ENCODE measurements around the gene CPEB1.

The CPEB1 gene

DNA sequence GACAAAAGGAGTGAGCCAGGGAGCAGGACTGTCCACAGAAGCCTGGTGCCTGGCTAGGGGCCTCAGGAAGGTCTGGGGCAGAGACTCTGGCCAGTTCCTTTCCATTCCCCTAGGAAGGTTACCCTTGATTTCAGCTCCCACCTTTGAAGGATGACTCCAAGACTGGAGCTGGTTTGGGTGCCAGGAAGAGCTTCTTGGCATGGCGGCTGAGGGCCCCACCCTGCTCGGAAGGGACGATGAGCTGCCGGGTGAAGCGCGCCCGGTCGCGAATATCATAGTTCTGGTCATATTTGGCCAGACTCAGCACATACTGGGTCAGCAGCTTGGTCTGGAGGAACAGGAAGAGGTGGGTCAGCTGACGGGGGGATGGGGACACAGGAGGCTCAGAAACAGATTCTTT lies 19.4 kb upstream of the CPEB1 start (continued):
- TF ChIP-seq ZNF211 (tag by site-specific recombination; IDR thresholded peaks at IDR 0.05; ENCODE audit: low read depth) = no peak
- TF ChIP-seq, protein P1, sequence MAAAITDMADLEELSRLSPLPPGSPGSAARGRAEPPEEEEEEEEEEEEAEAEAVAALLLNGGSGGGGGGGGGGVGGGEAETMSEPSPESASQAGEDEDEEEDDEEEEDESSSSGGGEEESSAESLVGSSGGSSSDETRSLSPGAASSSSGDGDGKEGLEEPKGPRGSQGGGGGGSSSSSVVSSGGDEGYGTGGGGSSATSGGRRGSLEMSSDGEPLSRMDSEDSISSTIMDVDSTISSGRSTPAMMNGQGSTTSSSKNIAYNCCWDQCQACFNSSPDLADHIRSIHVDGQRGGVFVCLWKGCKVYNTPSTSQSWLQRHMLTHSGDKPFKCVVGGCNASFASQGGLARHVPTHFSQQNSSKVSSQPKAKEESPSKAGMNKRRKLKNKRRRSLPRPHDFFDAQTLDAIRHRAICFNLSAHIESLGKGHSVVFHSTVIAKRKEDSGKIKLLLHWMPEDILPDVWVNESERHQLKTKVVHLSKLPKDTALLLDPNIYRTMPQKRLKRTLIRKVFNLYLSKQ (tag by site-specific recombination; IDR thresholded peaks at IDR 0.05; ENCODE audit: borderline replicate concordance) = no peak
- TF ChIP-seq, protein P2, sequence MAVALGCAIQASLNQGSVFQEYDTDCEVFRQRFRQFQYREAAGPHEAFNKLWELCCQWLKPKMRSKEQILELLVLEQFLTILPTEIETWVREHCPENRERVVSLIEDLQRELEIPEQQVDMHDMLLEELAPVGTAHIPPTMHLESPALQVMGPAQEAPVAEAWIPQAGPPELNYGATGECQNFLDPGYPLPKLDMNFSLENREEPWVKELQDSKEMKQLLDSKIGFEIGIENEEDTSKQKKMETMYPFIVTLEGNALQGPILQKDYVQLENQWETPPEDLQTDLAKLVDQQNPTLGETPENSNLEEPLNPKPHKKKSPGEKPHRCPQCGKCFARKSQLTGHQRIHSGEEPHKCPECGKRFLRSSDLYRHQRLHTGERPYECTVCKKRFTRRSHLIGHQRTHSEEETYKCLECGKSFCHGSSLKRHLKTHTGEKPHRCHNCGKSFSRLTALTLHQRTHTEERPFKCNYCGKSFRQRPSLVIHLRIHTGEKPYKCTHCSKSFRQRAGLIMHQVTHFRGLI (tag by site-specific recombination; IDR thresholded peaks at IDR 0.05) = no peak
- no peak for TF ChIP-seq ZNF202 (tag by site-specific recombination; IDR thresholded peaks at IDR 0.05; ENCODE audit: borderline replicate concordance)
- TF ChIP-seq TCF7L2 (IDR thresholded peaks at IDR 0.05; ENCODE audit: borderline replicate concordance, low read depth, low read length) = no peak
- no peak for TF ChIP-seq SP7 (tag by site-specific recombination; IDR thresholded peaks at IDR 0.05)
- no peak for TF ChIP-seq ZNF654 (tag by site-specific recombination; IDR thresholded peaks at IDR 0.05; ENCODE audit: low read depth)
- TF ChIP-seq, protein P3, sequence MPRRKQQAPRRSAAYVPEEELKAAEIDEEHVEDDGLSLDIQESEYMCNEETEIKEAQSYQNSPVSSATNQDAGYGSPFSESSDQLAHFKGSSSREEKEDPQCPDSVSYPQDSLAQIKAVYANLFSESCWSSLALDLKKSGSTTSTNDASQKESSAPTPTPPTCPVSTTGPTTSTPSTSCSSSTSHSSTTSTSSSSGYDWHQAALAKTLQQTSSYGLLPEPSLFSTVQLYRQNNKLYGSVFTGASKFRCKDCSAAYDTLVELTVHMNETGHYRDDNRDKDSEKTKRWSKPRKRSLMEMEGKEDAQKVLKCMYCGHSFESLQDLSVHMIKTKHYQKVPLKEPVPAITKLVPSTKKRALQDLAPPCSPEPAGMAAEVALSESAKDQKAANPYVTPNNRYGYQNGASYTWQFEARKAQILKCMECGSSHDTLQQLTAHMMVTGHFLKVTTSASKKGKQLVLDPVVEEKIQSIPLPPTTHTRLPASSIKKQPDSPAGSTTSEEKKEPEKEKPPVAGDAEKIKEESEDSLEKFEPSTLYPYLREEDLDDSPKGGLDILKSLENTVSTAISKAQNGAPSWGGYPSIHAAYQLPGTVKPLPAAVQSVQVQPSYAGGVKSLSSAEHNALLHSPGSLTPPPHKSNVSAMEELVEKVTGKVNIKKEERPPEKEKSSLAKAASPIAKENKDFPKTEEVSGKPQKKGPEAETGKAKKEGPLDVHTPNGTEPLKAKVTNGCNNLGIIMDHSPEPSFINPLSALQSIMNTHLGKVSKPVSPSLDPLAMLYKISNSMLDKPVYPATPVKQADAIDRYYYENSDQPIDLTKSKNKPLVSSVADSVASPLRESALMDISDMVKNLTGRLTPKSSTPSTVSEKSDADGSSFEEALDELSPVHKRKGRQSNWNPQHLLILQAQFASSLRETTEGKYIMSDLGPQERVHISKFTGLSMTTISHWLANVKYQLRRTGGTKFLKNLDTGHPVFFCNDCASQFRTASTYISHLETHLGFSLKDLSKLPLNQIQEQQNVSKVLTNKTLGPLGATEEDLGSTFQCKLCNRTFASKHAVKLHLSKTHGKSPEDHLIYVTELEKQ (tag by site-specific recombination; IDR thresholded peaks at IDR 0.05; ENCODE audit: borderline replicate concordance) = no peak
- TF ChIP-seq ZNF133 (tag by site-specific recombination; IDR thresholded peaks at IDR 0.05) = no peak

DNA sequence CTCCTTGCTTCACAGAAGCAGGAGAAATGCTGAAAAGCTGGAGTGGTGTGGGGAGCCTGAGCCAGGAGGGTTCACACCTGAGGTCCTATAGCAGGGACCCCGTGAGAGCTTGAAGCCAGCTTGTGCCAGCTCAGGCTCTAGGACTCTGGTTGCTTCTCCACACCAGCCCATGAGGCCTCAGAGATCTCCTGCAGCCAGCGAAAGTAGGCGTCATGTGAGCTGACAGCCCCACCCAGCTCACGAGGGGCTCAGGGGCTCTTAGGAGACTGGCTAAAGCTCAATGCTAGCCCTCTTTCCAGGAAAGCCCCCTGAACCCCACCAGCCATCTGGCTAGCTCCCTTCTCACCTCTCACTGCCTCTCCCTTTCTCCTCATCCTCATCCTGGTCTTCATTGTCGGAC lies 16.9 kb upstream of the CPEB1 start:
- Histone ChIP-seq H3K4me1 (ENCODE audit: control insufficient read depth, insufficient read depth, low read length) (no peaks in the 10 kb centered on the region), H3K9me3 (ENCODE audit: control insufficient read depth, insufficient read depth, low read depth, low read length) (no peaks in the 10 kb centered on the region), H3K36me3 (ENCODE audit: control insufficient read depth in 2 of 2, insufficient read depth in 1 of 2, low read length in 2 of 2) (no peaks in the 10 kb centered on the region), H3K27ac (ENCODE audit: extremely low read depth, low read depth, low read length) (no peak overlapping the region), H3K4me3 (ENCODE audit: low read depth, low read length) (no peak overlapping the region)
- TF ChIP-seq, protein P4, sequence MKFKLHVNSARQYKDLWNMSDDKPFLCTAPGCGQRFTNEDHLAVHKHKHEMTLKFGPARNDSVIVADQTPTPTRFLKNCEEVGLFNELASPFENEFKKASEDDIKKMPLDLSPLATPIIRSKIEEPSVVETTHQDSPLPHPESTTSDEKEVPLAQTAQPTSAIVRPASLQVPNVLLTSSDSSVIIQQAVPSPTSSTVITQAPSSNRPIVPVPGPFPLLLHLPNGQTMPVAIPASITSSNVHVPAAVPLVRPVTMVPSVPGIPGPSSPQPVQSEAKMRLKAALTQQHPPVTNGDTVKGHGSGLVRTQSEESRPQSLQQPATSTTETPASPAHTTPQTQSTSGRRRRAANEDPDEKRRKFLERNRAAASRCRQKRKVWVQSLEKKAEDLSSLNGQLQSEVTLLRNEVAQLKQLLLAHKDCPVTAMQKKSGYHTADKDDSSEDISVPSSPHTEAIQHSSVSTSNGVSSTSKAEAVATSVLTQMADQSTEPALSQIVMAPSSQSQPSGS (tag by site-specific recombination; IDR thresholded peaks at IDR 0.05; ENCODE audit: low read depth) = no peak
- TF ChIP-seq ZNF335 (tag by site-specific recombination; conservative IDR thresholded peaks at IDR 0.05) (no peak), ZNF549 (tag by site-specific recombination; IDR thresholded peaks at IDR 0.05) (no peak), ZNF214 (tag by site-specific recombination; IDR thresholded peaks at IDR 0.05; ENCODE audit: borderline replicate concordance) (no peak)
- TF ChIP-seq, protein P5, sequence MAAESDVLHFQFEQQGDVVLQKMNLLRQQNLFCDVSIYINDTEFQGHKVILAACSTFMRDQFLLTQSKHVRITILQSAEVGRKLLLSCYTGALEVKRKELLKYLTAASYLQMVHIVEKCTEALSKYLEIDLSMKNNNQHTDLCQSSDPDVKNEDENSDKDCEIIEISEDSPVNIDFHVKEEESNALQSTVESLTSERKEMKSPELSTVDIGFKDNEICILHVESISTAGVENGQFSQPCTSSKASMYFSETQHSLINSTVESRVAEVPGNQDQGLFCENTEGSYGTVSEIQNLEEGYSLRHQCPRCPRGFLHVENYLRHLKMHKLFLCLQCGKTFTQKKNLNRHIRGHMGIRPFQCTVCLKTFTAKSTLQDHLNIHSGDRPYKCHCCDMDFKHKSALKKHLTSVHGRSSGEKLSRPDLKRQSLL (tag by site-specific recombination; IDR thresholded peaks at IDR 0.05) = no peak
- POLR2A ChIA-PET = no interaction called here
- CTCF ChIA-PET = no interaction called here

DNA sequence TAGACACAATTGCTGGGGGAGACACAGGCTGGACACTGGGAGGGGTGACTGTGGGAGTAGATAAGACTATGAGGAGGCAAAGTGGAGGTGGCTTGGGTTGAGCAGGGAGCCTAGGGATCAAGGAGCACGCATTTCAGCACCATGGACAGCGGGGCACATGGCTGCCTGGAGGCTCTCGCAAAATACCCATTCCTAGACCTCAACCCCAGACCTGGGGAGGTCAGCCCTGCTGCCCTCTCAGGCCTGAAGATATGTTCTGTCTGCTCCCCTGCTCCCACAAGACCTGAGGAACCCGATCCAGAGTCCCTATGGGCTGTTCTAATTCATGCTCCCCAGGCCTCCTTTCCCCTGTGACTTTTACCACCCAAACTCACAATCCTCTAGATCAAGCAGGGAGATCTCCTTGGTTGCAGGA lies 16.0 kb upstream of the CPEB1 start:
- Histone ChIP-seq H3K36me3 (ENCODE audit: control insufficient read depth in 2 of 2, insufficient read depth in 1 of 2, low read length in 2 of 2) (no peaks in the 10 kb centered on the region), H3K4me1 (ENCODE audit: control insufficient read depth, insufficient read depth, low read length) (no peaks in the 10 kb centered on the region), H3K9me3 (ENCODE audit: control insufficient read depth, insufficient read depth, low read depth, low read length) (no peaks in the 10 kb centered on the region), H3K27ac (ENCODE audit: extremely low read depth, low read depth, low read length) (no peak overlapping the region), H3K4me3 (ENCODE audit: low read depth, low read length) (no peak overlapping the region)
- POLR2A ChIA-PET = no interaction called here
- CTCF ChIA-PET = no interaction called here
- TF ChIP-seq ZNF791 (tag by site-specific recombination; IDR thresholded peaks at IDR 0.05) (no peak), ZNF23 (tag by site-specific recombination; IDR thresholded peaks at IDR 0.05; ENCODE audit: borderline replicate concordance) (no peak), ZNF629 (tag by site-specific recombination; IDR thresholded peaks at IDR 0.05) (no peak), ZNF837 (tag by site-specific recombination; IDR thresholded peaks at IDR 0.05) (no peak), HOXC10 (CRISPR knock-in tag; IDR thresholded peaks at IDR 0.05) (no peak)
- TF ChIP-seq, protein P6, sequence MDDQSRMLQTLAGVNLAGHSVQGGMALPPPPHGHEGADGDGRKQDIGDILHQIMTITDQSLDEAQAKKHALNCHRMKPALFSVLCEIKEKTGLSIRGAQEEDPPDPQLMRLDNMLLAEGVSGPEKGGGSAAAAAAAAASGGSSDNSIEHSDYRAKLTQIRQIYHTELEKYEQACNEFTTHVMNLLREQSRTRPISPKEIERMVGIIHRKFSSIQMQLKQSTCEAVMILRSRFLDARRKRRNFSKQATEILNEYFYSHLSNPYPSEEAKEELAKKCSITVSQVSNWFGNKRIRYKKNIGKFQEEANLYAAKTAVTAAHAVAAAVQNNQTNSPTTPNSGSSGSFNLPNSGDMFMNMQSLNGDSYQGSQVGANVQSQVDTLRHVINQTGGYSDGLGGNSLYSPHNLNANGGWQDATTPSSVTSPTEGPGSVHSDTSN (CRISPR knock-in tag; IDR thresholded peaks at IDR 0.05) = peak; percentile 75; the same call in 1 of the 2 replicates

Data from HEK293 (cell line).